Liver (tissue), 3 donors: ENCODE measurements around the gene AKAP13.

Experiments used
- ATF3 ChIP-seq: IDR thresholded peaks from 2 replicates; pipeline ENCODE4 v1.6.1; 2016; ENCODE audit warnings: antibody characterized with exemption
- CTCF ChIP-seq: fragments of 150-350 bp; IDR thresholded peaks from 2 replicates; pipeline ENCODE4 v1.5.1; 2017; ENCODE audit warnings: improper control_type of control experiment, low read depth, low read length; ENCODE audit not compliant: missing input control
- EGR1 ChIP-seq, 2 donors: IDR thresholded peaks; 2 replicates each; pipeline ENCODE4 v1.6.1; 2016 to 2018; ENCODE audit warnings: antibody characterized with exemption in 2 of 2, low read depth in 2 of 2
- FOXA1 ChIP-seq: IDR thresholded peaks from 2 replicates; pipeline ENCODE4 v1.6.1; 2016; ENCODE audit warnings: antibody characterized with exemption
- GABPA ChIP-seq, 2 donors: IDR thresholded peaks in 1 of 2; conservative IDR thresholded peaks in 1 of 2; 2 replicates each; pipeline ENCODE4 v1.6.1; 2016; ENCODE audit warnings: antibody characterized with exemption in 2 of 2, mild to moderate bottlenecking in 1 of 2, moderate library complexity in 1 of 2
- HNF4G ChIP-seq: IDR thresholded peaks from 2 replicates; pipeline ENCODE4 v1.6.1; 2016; ENCODE audit warnings: antibody characterized with exemption
- JUND ChIP-seq, 2 donors: IDR thresholded peaks; 2 replicates each; pipeline ENCODE4 v1.6.1; 2016; ENCODE audit warnings: antibody characterized with exemption in 2 of 2
- MAX ChIP-seq: IDR thresholded peaks from 2 replicates; pipeline ENCODE4 v1.6.1; 2016; ENCODE audit warnings: antibody characterized with exemption
- NR2F2 ChIP-seq: IDR thresholded peaks from 2 replicates; pipeline ENCODE4 v1.6.1; 2016; ENCODE audit warnings: antibody characterized with exemption
- RAD21 ChIP-seq, 2 donors: IDR thresholded peaks; 2 replicates each; pipeline ENCODE4 v1.6.1; 2016; ENCODE audit warnings: antibody characterized with exemption in 2 of 2, mild to moderate bottlenecking in 2 of 2
- REST ChIP-seq: IDR thresholded peaks from 2 replicates; pipeline ENCODE4 v1.6.1; 2016; ENCODE audit warnings: antibody characterized with exemption, mild to moderate bottlenecking
- SP1 ChIP-seq: IDR thresholded peaks from 2 replicates; pipeline ENCODE4 v1.6.1; 2018; ENCODE audit warnings: antibody characterized with exemption, mild to moderate bottlenecking
- YY1 ChIP-seq: IDR thresholded peaks from 2 replicates; pipeline ENCODE4 v1.6.1; 2016; ENCODE audit warnings: antibody characterized with exemption, mild to moderate bottlenecking
- ZBTB33 ChIP-seq: IDR thresholded peaks from 2 replicates; pipeline ENCODE4 v1.6.1; 2016; ENCODE audit warnings: antibody characterized with exemption
- donor health status: healthy.
- donor health status: healthy.

GRCh38 chr15:85749261-85750151 is 369.1 kb downstream of the AKAP13 start:
- TF ChIP-seq HNF4G (no peak), GABPA (IDR thresholded peaks at IDR 0.05 in 1 of 2, conservative IDR thresholded peaks at IDR 0.05 in 1 of 2) (no peak), CTCF (no peak), ATF3 (no peak), REST (no peak), RAD21 (IDR thresholded peaks at IDR 0.05) (peak in 1 of 2 donors; percentile 12), MAX (no peak), YY1 (no peak), SP1 (no peak), NR2F2 (no peak), ZBTB33 (no peak), FOXA1 (no peak), EGR1 (IDR thresholded peaks at IDR 0.05; ENCODE audit: low read depth in 2 of 2) (no peak), JUND (IDR thresholded peaks at IDR 0.05) (no peak)
